Gastroesophageal sphincter (tissue), 4 donors: ENCODE data around the gene KCTD10. TPM values are rescaled to one million over a fixed set of nuclear protein-coding genes. Genes with fewer than 3 reads are reported as not detected.

ENCODE experiments used
- ATAC-seq: fragments of 150-250 bp; one replicate; pipeline ENCODE4 v1.9.1; 2016; ENCODE audit warnings: mild to moderate bottlenecking, moderate library complexity
- H3K27ac ChIP-seq, 4 donors: fragments of 200-600 bp; sonication (generic) in 3 of 4; 1 replicate in 3 of 4; 2 replicates in 1 of 4; pipeline ENCODE4 v1.5.1; 2016 to 2019
- H3K27me3 ChIP-seq: fragments of 200-600 bp; sonication (generic); one replicate; pipeline ENCODE4 v1.5.1; 2019
- H3K36me3 ChIP-seq, 2 donors: fragments of 200-600 bp; sonication (generic); one replicate each; pipeline ENCODE4 v1.5.1; 2019; ENCODE audit warnings: control low read depth in 1 of 2
- H3K4me1 ChIP-seq, 3 donors: fragments of 200-600 bp; sonication (generic); 1 replicate in 2 of 3; 2 replicates in 1 of 3; pipeline ENCODE4 v1.5.1; 2016 to 2019; ENCODE audit warnings: control low read depth in 2 of 3
- H3K4me3 ChIP-seq, 2 donors: fragments of 200-600 bp; sonication (generic); one replicate each; pipeline ENCODE4 v1.5.1; 2019; ENCODE audit warnings: mild to moderate bottlenecking in 1 of 2, moderate library complexity in 1 of 2
- H3K9me3 ChIP-seq, 3 donors: fragments of 200-600 bp; sonication (generic); one replicate each; pipeline ENCODE4 v1.5.1; 2017 to 2019; ENCODE audit warnings: control low read depth in 2 of 3
- EP300 ChIP-seq: sonication (generic); formaldehyde crosslinking; IDR thresholded peaks from one replicate; pipeline ENCODE4 v1.6.1; 2017; ENCODE audit warnings: antibody characterized with exemption, mild to moderate bottlenecking
- POLR2A ChIP-seq, 2 donors: fragments of 450-650 bp; IDR thresholded peaks; one replicate each; pipeline ENCODE4 v1.6.1; 2017; ENCODE audit warnings: antibody characterized with exemption in 2 of 2, mild to moderate bottlenecking in 2 of 2, moderate library complexity in 1 of 2
- POLR2AphosphoS5 ChIP-seq: sonication (generic); formaldehyde crosslinking; IDR thresholded peaks from one replicate; pipeline ENCODE4 v1.6.1; 2017; ENCODE audit warnings: antibody characterized with exemption
- WGBS, 2 donors: methylation state at CpG; one replicate each; pipeline ENCODE4 v1.1.5; 2018; ENCODE audit warnings: low coverage in 1 of 2; 5-methylcytosine and 5-hydroxymethylcytosine counted together
- total RNA-seq, 4 donors: library from RNA; depleted of rRNA; stranded (reverse); fragments of >200 nt; gene quantifications; one replicate each; pipeline ENCODE4 v1.1.0, GENCODE V29; 2016
- TF ChIP-seq, protein P1 (sequence below), 4 experiments: fragments of 200-600 bp in 2 of 4; fragments of 450-650 bp in 2 of 4; sonication (generic) in 1 of 4; IDR thresholded peaks; one replicate each; pipeline ENCODE4 v1.5.1; 2017 to 2019; ENCODE audit warnings: antibody characterized with exemption in 4 of 4, mild to moderate bottlenecking in 2 of 4, moderate library complexity in 2 of 4

KCTD10 gene
- total RNA-seq, 4 donors from 2014 or later = 76.8 to 104 (median 94.5) TPM

GRCh38 chr12:109488051-109488665 is 11.1 kb upstream of the KCTD10 start:
- Histone ChIP-seq H3K4me3 (no peak overlapping the region), H3K4me1 (no peaks in the 10 kb centered on the region), H3K36me3 (peaks cover 12 to 100% of the 10 kb centered on the region in 2 donors), H3K9me3 (no peaks in the 10 kb centered on the region), H3K27me3 (no peaks in the 10 kb centered on the region), H3K27ac (no peak overlapping the region)
- no peak for ATAC-seq
- TF ChIP-seq EP300 = no peak
- TF ChIP-seq POLR2A (IDR thresholded peaks at IDR 0.05) = no peak
- no peak for TF ChIP-seq POLR2AphosphoS5
- TF ChIP-seq, protein P1, sequence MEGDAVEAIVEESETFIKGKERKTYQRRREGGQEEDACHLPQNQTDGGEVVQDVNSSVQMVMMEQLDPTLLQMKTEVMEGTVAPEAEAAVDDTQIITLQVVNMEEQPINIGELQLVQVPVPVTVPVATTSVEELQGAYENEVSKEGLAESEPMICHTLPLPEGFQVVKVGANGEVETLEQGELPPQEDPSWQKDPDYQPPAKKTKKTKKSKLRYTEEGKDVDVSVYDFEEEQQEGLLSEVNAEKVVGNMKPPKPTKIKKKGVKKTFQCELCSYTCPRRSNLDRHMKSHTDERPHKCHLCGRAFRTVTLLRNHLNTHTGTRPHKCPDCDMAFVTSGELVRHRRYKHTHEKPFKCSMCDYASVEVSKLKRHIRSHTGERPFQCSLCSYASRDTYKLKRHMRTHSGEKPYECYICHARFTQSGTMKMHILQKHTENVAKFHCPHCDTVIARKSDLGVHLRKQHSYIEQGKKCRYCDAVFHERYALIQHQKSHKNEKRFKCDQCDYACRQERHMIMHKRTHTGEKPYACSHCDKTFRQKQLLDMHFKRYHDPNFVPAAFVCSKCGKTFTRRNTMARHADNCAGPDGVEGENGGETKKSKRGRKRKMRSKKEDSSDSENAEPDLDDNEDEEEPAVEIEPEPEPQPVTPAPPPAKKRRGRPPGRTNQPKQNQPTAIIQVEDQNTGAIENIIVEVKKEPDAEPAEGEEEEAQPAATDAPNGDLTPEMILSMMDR (IDR thresholded peaks at IDR 0.05) = no peak
- 76 to 80% methylated on average over 4 to 7 of the region's 7 CpGs for WGBS, 2 donors

DNA sequence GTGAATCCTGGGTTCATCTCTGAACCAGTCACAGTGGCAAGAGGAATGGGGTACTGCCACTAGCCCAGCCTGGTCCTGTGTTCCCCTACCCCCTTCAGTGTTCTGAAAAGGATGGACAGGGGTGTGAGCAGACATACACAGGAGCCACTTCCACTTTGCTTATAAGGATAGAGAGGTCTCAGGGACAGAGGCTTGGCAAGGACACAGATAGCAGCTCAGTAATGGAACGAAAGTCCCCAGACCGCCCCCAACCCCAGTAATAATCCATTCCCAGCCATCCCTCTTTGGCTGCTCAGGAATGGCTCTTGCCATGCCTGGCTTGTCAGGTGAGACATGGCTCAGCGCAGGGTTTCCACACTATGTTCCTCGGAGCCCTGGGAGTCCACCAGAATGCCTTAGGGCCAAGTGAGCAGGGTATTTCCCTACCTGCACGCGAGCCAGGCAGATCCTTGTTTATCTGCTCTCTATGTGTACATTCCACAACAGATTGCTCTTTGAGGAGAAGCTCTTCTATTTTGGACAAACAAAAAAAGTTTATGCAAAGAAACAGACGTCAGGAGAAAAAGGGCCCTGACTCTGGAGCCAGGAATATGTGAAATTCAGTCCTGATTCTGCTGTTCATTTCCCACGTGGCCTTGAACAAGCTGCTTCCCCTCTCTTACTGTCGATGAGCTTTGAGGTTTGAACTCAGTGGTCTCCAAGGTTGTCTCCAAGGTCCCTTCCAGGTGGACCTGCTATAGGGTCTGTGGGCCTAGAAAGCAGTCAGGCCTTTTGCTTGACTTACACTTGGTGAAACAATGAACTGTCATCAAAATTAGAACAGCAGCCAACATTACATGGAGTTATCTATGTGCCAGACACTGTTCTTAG is 10.3 kb upstream of the KCTD10 start:
- Histone ChIP-seq H3K4me1 (no peaks in the 10 kb centered on the region), H3K27me3 (no peaks in the 10 kb centered on the region), H3K27ac (no peak overlapping the region), H3K36me3 (peaks cover 12 to 100% of the 10 kb centered on the region in 2 donors), H3K4me3 (no peak overlapping the region), H3K9me3 (no peaks in the 10 kb centered on the region)
- 81 to 89% methylated on average over 5 to 6 of the region's 9 CpGs for WGBS, 2 donors
- TF ChIP-seq, protein P1 (IDR thresholded peaks at IDR 0.05) = no peak
- no peak for TF ChIP-seq POLR2AphosphoS5
- no peak for TF ChIP-seq POLR2A (IDR thresholded peaks at IDR 0.05)
- no peak for TF ChIP-seq EP300
- no peak for ATAC-seq

GRCh38 chr12:109485201-109485600 is 8.1 kb upstream of the KCTD10 start:
- ATAC-seq = no peak
- no peak overlapping the region for H3K27ac ChIP-seq
- TF ChIP-seq EP300 = no peak
- TF ChIP-seq POLR2AphosphoS5 = no peak
- TF ChIP-seq, protein P1 (IDR thresholded peaks at IDR 0.05) = no peak
- TF ChIP-seq POLR2A (IDR thresholded peaks at IDR 0.05) = no peak
- no peaks in the 10 kb centered on the region for H3K9me3 ChIP-seq
- WGBS, 2 donors = 80 to 100% methylated on average over 1 to 3 of the region's 4 CpGs
- H3K36me3 ChIP-seq = peaks cover 12 to 87% of the 10 kb centered on the region in 2 donors
- H3K4me1 ChIP-seq = peaks cover 0 to 6% (median 0%) of the 10 kb centered on the region in 3 donors
- no peak overlapping the region for H3K4me3 ChIP-seq
- no peaks in the 10 kb centered on the region for H3K27me3 ChIP-seq

GRCh38 chr12:109483346-109483745 is 6.2 kb upstream of the KCTD10 start:
- Histone ChIP-seq H3K36me3 (peaks cover 5 to 69% of the 10 kb centered on the region in 2 donors), H3K4me1 (peaks cover 0 to 24% (median 5%) of the 10 kb centered on the region in 3 donors), H3K27me3 (no peaks in the 10 kb centered on the region), H3K9me3 (no peaks in the 10 kb centered on the region), H3K27ac (no peak overlapping the region), H3K4me3 (no peak overlapping the region)
- 90% methylated on average over 11 of the region's 11 CpGs; no CpG with 5 or more reads in 1 of the 2 donors for WGBS, 2 donors
- no peak for ATAC-seq
- no peak for TF ChIP-seq EP300

GRCh38 chr12:109482894-109483293 is 5.8 kb upstream of the KCTD10 start:
- Histone ChIP-seq H3K27ac (no peak overlapping the region), H3K36me3 (peaks cover 2 to 64% of the 10 kb centered on the region in 2 donors), H3K9me3 (no peaks in the 10 kb centered on the region), H3K4me1 (peaks cover 0 to 29% (median 9%) of the 10 kb centered on the region in 3 donors), H3K4me3 (no peak overlapping the region), H3K27me3 (no peaks in the 10 kb centered on the region)
- 40 to 81% methylated on average over 1 to 2 of the region's 2 CpGs for WGBS, 2 donors
- no peak for ATAC-seq
- TF ChIP-seq POLR2A (IDR thresholded peaks at IDR 0.05) = no peak
- TF ChIP-seq POLR2AphosphoS5 = no peak
- TF ChIP-seq, protein P1 (IDR thresholded peaks at IDR 0.05) = no peak
- TF ChIP-seq EP300 = no peak
